Hematopoietic multipotent progenitor cell treated with erythropoietin and hydrocortisone succinate and interleukin-3 and kit ligand, for 6 days (in vitro differentiated cells): Measurements from ENCODE around the gene TTC28.
A peak's percentile ranks its signal among the peaks of the same experiment; 100 is the strongest.
"Not testable (repeated sequence)": the region's sequence is repeated elsewhere in the genome, so short reads cannot be mapped to it uniquely, and the experiment has no call there.

Experiments
- DNase-seq: peaks from one replicate; pipeline ENCODE4 v3.0.0-alpha.2; 2015

The TTC28 gene

GRCh38 chr22:28674121-28674563 is 5.5 kb downstream of the TTC28 start:
- peak; percentile 81 for DNase-seq

- DNase-seq = no peak
Measured at GRCh38 chr22:28670756-28671155, 8.9 kb downstream of the TTC28 start.

GRCh38 chr22:28670161-28670560 is 9.5 kb downstream of the TTC28 start:
- DNase-seq = no peak

GRCh38 chr22:28669387-28669786 is 10.3 kb downstream of the TTC28 start:
- DNase-seq = no peak

GRCh38 chr22:28663569-28663942 is 16.1 kb downstream of the TTC28 start:
- not testable (repeated sequence) for DNase-seq

GRCh38 chr22:28658448-28658847 is 21.2 kb downstream of the TTC28 start:
- DNase-seq = no peak

GRCh38 chr22:28656181-28656580 is 23.5 kb downstream of the TTC28 start:
- no peak for DNase-seq

- no peak for DNase-seq
Measured at GRCh38 chr22:28650463-28650862, 29.2 kb downstream of the TTC28 start.

GRCh38 chr22:28648792-28649191 is 30.8 kb downstream of the TTC28 start:
- no peak for DNase-seq

GRCh38 chr22:28647216-28647615 is 32.4 kb downstream of the TTC28 start:
- DNase-seq = no peak

GRCh38 chr22:28639321-28639720 is 40.3 kb downstream of the TTC28 start:
- DNase-seq = no peak

- no peak for DNase-seq
Measured at GRCh38 chr22:28637225-28637624, 42.4 kb downstream of the TTC28 start.

GRCh38 chr22:28630177-28630574 is 49.5 kb downstream of the TTC28 start:
- no peak for DNase-seq

- no peak for DNase-seq
Measured at GRCh38 chr22:28629420-28630176, 50.0 kb downstream of the TTC28 start.

- no peak for DNase-seq
Measured at GRCh38 chr22:28628766-28629165, 50.9 kb downstream of the TTC28 start.

GRCh38 chr22:28627791-28628190 is 51.8 kb downstream of the TTC28 start:
- no peak for DNase-seq

- no peak for DNase-seq
Measured at GRCh38 chr22:28620244-28620922, 59.3 kb downstream of the TTC28 start.

GRCh38 chr22:28619236-28619635 is 60.4 kb downstream of the TTC28 start:
- DNase-seq = no peak

- DNase-seq = not testable (repeated sequence)
Measured at GRCh38 chr22:28615423-28615822, 64.2 kb downstream of the TTC28 start.

- DNase-seq = peak; percentile 83
Measured at GRCh38 chr22:28609921-28610320, 69.7 kb downstream of the TTC28 start.

GRCh38 chr22:28608546-28608945 is 71.1 kb downstream of the TTC28 start:
- DNase-seq = no peak

- DNase-seq = no peak
Measured at GRCh38 chr22:28607795-28608194, 71.8 kb downstream of the TTC28 start.

GRCh38 chr22:28604966-28605761 is 74.5 kb downstream of the TTC28 start:
- DNase-seq = no peak

GRCh38 chr22:28601915-28602314 is 77.7 kb downstream of the TTC28 start:
- no peak for DNase-seq
